Measurements from ENCODE around the gene SF3B3. TPM values are rescaled to one million over a fixed set of nuclear protein-coding genes. Genes with fewer than 3 reads are reported as not detected.

Gene SF3B3
- total RNA-seq, 1 experiment from 2014 or later = 475 TPM

- no peak overlapping the region for H3K4me3 Mint-ChIP-seq
- H3K27ac Mint-ChIP-seq = no peak overlapping the region
Measured at GRCh38 chr16:70589998-70590471, 66.4 kb downstream of the SF3B3 start.

DNA sequence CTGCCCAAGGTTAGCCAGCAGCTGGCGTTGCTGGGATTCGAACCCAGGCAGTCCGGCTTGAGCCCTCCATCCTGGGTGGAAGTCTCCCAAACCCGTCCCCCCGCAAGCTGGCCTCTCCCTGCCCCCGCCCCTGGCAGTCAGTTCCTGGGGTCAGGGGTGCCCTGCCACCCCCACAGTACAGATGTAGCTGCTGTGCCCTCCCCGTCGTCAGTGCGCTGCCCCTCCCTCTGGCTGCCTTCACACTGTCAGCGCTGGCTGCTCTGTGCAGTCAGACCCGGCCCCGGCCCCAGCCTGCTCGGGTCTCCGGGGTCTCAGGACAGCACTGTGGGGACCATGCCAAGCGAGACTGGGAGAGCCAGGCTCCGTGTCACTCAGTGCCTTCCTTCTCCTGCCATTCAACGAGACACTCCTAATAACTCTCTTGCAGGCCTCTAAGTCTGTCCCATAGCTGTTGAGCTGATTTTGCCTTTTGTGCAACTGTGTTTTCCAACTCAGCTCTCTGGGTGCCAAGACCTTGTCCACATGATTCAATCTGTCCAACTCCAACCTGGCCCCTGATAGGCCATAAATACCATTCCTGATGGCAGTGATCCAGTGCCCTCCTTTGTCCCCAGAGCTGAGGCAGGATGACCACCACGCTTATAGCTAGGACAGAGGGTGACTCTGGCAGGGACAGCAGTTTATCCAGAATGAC, 67.3 kb downstream of the SF3B3 start:
- Mint-ChIP-seq H3K9me3 (no peaks in the 10 kb centered on the region), H3K36me3 (no peaks in the 10 kb centered on the region), H3K27ac (no peak overlapping the region), H3K4me1 (peaks cover 8% of the 10 kb centered on the region), H3K27me3 (ENCODE audit: low read depth) (peaks cover 9% of the 10 kb centered on the region), H3K4me3 (no peak overlapping the region)
- DNase-seq (ENCODE audit: low spot score) (no peak), ATAC-seq (peak; percentile 35)
- CTCF ChIA-PET = interaction anchor here (1.0 to 1.4 kb wide), 7 partner anchors 10 to 889 kb away, joined by 3 to 6 read pairs (median 3); partner anchors contain the start of gene IL34
- POLR2A ChIA-PET = interaction anchor here (0.6 to 0.9 kb wide), 2 partner anchors 58 to 210 kb away, joined by 3 read pairs; no protein-coding TSS in a partner anchor
- TF ChIP-seq CREB1 (CRISPR knock-in tag; IDR thresholded peaks at IDR 0.05) (no peak), AFF4 (CRISPR knock-in tag; IDR thresholded peaks at IDR 0.05; ENCODE audit: borderline replicate concordance) (no peak), NFATC4 (CRISPR knock-in tag; IDR thresholded peaks at IDR 0.05) (no peak), ZNF423 (CRISPR knock-in tag; IDR thresholded peaks at IDR 0.05) (no peak), STAT6 (CRISPR knock-in tag; conservative IDR thresholded peaks at IDR 0.05; ENCODE audit: low read depth) (no peak), JUN (CRISPR knock-in tag; IDR thresholded peaks at IDR 0.05) (no peak), KAT7 (CRISPR knock-in tag; IDR thresholded peaks at IDR 0.05; ENCODE audit: borderline replicate concordance) (no peak), ZNF121 (CRISPR knock-in tag; IDR thresholded peaks at IDR 0.05) (no peak), ZBTB21 (CRISPR knock-in tag; IDR thresholded peaks at IDR 0.05; ENCODE audit: borderline replicate concordance) (no peak), ZNF138 (CRISPR knock-in tag; conservative IDR thresholded peaks at IDR 0.05) (no peak), ATF2 (CRISPR knock-in tag; IDR thresholded peaks at IDR 0.05; ENCODE audit: borderline replicate concordance, low read depth) (no peak), NR1H2 (CRISPR knock-in tag; IDR thresholded peaks at IDR 0.05) (no peak)
- TF ChIP-seq, protein P1, sequence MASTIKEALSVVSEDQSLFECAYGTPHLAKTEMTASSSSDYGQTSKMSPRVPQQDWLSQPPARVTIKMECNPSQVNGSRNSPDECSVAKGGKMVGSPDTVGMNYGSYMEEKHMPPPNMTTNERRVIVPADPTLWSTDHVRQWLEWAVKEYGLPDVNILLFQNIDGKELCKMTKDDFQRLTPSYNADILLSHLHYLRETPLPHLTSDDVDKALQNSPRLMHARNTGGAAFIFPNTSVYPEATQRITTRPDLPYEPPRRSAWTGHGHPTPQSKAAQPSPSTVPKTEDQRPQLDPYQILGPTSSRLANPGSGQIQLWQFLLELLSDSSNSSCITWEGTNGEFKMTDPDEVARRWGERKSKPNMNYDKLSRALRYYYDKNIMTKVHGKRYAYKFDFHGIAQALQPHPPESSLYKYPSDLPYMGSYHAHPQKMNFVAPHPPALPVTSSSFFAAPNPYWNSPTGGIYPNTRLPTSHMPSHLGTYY (CRISPR knock-in tag; IDR thresholded peaks at IDR 0.05) = no peak

More at GRCh38 chr16:70589998-70590471, 66.4 kb downstream of the SF3B3 start:
- DNase-seq (ENCODE audit: low spot score) (no peak), ATAC-seq (peak; percentile 75)
- POLR2A ChIA-PET = interaction anchor here (0.9 kb wide), 1 partner anchor 209 kb away, joined by 3 read pairs; no protein-coding TSS in a partner anchor
- H3K9me3 Mint-ChIP-seq = no peaks in the 10 kb centered on the region
- H3K4me1 Mint-ChIP-seq = peaks cover 8% of the 10 kb centered on the region
- CTCF ChIA-PET = interaction anchor here (1.0 to 1.4 kb wide), 6 partner anchors 10 to 889 kb away, joined by 3 to 6 read pairs (median 3); no protein-coding TSS in a partner anchor
- peaks cover 5% of the 10 kb centered on the region for H3K27me3 Mint-ChIP-seq (ENCODE audit: low read depth)
- no peak for TF ChIP-seq NR1H2 (CRISPR knock-in tag; IDR thresholded peaks at IDR 0.05)
- TF ChIP-seq STAT6 (CRISPR knock-in tag; conservative IDR thresholded peaks at IDR 0.05; ENCODE audit: low read depth) = no peak
- TF ChIP-seq FOXP1 (CRISPR knock-in tag; IDR thresholded peaks at IDR 0.05; ENCODE audit: borderline replicate concordance) = no peak
- TF ChIP-seq, protein P2, sequence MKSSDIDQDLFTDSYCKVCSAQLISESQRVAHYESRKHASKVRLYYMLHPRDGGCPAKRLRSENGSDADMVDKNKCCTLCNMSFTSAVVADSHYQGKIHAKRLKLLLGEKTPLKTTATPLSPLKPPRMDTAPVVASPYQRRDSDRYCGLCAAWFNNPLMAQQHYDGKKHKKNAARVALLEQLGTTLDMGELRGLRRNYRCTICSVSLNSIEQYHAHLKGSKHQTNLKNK (CRISPR knock-in tag; IDR thresholded peaks at IDR 0.05) = no peak
- TF ChIP-seq ZNF263 (CRISPR knock-in tag; IDR thresholded peaks at IDR 0.05; ENCODE audit: low read depth) = no peak
- TF ChIP-seq MXD4 (CRISPR knock-in tag; IDR thresholded peaks at IDR 0.05; ENCODE audit: borderline replicate concordance) = no peak
- no peak for TF ChIP-seq FOXK1 (CRISPR knock-in tag; IDR thresholded peaks at IDR 0.05)
- no peak for TF ChIP-seq NR2C2 (CRISPR knock-in tag; IDR thresholded peaks at IDR 0.05)
- TF ChIP-seq, protein P3, sequence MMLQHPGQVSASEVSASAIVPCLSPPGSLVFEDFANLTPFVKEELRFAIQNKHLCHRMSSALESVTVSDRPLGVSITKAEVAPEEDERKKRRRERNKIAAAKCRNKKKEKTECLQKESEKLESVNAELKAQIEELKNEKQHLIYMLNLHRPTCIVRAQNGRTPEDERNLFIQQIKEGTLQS (CRISPR knock-in tag; conservative IDR thresholded peaks at IDR 0.05) = no peak
- H3K36me3 Mint-ChIP-seq = no peaks in the 10 kb centered on the region
